NOMO-1 treated with dmso at 0.1 percent for 144 hours (cell line): ENCODE measurements around the gene CCN6.

Experiments
- DNase-seq: peaks from one replicate; lab custom pipeline; 2025; ENCODE audit not compliant: unreplicated experiment; lab: John Stamatoyannopoulos, UW

The CCN6 gene

GRCh38 chr6:112113918-112114317, 60.0 kb downstream of the CCN6 start:
- DNase-seq: no peak

- no peak for DNase-seq
Observed at GRCh38 chr6:112114577-112115223, 60.8 kb downstream of the CCN6 start.

DNA sequence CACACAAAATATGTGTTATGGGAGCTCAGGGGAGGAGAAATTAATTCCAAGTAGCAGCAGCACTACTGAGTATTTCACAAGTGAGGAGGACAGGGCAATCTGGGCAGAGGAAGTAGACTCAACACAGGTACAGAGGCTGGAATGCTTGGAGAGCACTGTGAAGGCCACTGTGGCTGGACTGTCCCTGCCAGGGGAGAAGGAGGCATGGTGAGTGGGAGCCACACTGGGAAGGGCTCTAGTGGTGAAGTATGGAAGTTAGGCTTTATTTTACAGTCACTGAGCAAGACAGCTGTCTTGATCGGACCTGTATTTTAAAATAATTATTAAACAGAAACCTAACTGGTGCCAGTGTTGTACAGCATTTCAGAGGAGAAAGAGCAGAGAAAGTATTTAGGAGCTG, 62.3 kb downstream of the CCN6 start:
- DNase-seq: no peak

DNA sequence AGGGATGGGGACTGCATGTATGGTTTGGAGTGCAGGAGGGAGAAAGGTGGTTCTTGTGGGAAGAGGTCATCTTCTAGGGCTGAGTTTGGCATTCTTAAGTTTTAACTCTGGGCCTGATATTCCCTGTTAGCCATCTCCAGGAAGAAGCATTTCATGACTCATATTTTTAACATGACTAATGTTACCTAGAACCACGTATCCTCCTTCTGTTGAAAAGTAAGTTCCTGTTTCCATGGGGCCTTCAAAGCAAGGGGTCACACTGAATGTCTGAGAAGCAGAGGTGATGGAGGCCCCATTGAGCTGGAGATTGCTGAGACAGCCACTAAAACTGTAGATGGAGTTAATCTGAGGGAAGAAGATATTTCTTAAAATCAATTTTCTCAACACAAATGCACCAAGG, 63.6 kb downstream of the CCN6 start:
- DNase-seq: no peak

DNA sequence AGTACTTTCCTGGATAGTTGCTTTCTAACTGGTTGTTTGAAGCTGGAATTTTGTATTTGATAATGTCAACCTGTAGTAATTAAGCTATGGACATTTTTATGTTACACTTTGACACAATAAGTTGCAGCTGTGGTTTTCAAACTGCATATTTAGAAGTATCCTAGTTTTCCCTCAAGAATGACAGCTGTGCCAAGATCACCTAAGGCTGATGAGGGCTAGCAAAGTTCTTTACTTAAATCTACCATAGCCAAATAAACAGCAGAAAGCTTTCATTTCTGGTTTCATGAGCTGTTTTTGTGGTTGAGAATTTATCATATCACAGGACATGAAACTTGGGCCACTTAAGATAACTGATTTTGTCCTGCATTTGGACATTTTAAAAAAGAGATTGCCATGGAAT, 64.1 kb downstream of the CCN6 start:
- no peak for DNase-seq
